ENCODE measurements around the gene GPR61. TPM values are rescaled to one million over a fixed set of nuclear protein-coding genes. Genes with fewer than 3 reads are reported as not detected.

Gene GPR61
- total and polyA plus RNA-seq, 9 of the 15 experiments (the other 6 are each of a cell fraction or from before 2014, with no cell fraction given): 0.04 to 1.1 (median 0.25) TPM; not detected in 4

DNA sequence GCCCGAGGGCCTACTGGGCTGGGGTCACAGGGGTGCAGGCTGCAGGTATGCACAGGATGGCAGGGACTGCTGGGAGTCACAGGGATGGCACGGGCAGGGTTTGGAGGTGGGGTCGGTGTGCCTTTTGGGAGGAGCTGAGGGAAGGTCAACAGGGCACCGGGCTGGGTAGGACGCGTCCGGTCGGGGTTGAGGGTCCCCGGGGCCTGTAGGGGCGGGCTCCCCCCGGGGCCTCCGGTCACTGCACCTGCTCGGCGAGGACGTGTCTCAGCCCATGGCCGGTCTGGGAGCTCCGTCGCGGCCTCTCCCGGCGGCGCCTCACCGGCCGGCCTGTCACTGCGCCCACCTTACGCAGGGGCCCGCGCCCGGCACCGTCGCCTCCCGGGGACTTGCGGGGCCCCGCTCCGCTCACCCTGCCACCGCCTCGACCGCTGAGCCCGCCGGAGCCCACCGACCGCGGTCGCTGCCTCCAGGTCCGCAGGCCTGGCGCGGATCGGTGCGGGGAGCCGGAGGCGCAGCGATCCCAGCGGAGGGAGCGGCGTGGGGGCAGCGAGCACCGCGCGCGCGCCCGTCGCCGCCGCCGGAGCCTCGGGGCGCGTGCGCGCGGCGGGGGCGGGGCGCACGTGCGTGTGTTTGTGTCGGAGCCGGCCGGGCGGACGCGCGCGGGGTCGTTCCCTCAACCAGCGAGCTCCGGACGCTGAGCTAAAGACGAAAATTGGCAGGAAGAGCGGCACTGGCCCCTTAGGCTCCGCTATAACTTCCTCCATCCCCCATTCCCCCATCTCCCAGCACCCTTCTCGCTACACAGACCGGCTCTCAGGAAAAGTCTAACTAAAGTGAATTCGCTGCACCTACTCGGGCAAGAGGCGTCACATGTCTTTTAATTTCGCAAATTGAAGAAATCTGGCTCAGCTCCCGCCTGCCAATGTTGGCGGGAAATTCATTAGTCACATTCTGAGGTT is 30.2 kb upstream of the GPR61 start, which contains the start of gene AMIGO1:
Gene AMIGO1 (minus strand): TSS at position 552 of the 959 bp plus-strand sequence. CDS start 815 bp downstream, outside the sequence.
- 2% methylated on average over 96 of the region's 100 CpGs for WGBS (ENCODE audit: insufficient coverage, low coverage, missing lambda C conversion rate)
- peak within 1 kb of the TSS; percentile 48 for H3K4me3 ChIP-seq
- peaks cover 13 to 45% of the 10 kb centered on the region in 2 experiments for H3K27me3 ChIP-seq (ENCODE audit: control insufficient read depth in 2 of 2, insufficient read depth in 2 of 2, low read length in 2 of 2)
- H3K4me2 ChIP-seq (ENCODE audit: insufficient read depth, low read length): peak within 1 kb of the TSS; percentile 90
- H3K27ac ChIP-seq (ENCODE audit: extremely low read depth, low read depth, low read length): no peak within 1 kb of the TSS
- H3K9me3 ChIP-seq (replicated peaks; ENCODE audit: control insufficient read depth, insufficient read depth, low read depth, low read length): no peaks in the 10 kb centered on the region
- peak within 1 kb of the TSS; percentile 94 for H2AFZ ChIP-seq (ENCODE audit: low read depth, low read length)
- H3K4me1 ChIP-seq (replicated peaks in 1 of 2; ENCODE audit: control insufficient read depth in 2 of 2, insufficient read depth in 2 of 2, low read length in 2 of 2): peaks cover 0 to 19% of the 10 kb centered on the region in 2 experiments; a peak in 4 of 5 replicates
- intact Hi-C loops (cut with micrococcal nuclease) (no loop called here), in situ Hi-C loops (cut with MboI) (no loop called here)
- ChIA-PET CTCF (ENCODE audit: low intra/inter-chr PET ratio) (interaction anchor here (0.6 to 1.1 kb wide), 2 partner anchors 22 to 197 kb away, joined by 3 to 6 read pairs; no protein-coding TSS in a partner anchor), POLR2A (interaction anchor here (0.6 to 1.8 kb wide), 8 partner anchors 9 to 955 kb away, joined by 3 to 10 read pairs (median 4); partner anchors contain the start of genes ATXN7L2 and CYB561D1)
- DNase-seq (ENCODE audit: extremely low read depth in 1 of 4, low spot score in 3 of 4) (peak; percentile 75 to 96 (median 92)), ATAC-seq (peak; percentile 77), FAIRE-seq (peak; percentile 63)
- peaks cover 8% of the 10 kb centered on the region; the same call in 1 of the 2 replicates for H4K20me1 ChIP-seq (replicated peaks; ENCODE audit: control insufficient read depth, insufficient read depth, low read length)
- H3K9ac ChIP-seq (ENCODE audit: insufficient read depth in 1 of 2, low read depth in 2 of 2, low read length in 2 of 2): peak within 1 kb of the TSS; percentile 31 to 87; a peak in 3 of 4 replicates
- no peaks in the 10 kb centered on the region for H3K79me2 ChIP-seq (ENCODE audit: control insufficient read depth, insufficient read depth, low read length)
- H3K36me3 ChIP-seq (ENCODE audit: control insufficient read depth, insufficient read depth, low read length): no peaks in the 10 kb centered on the region
- H3K9me1 ChIP-seq (ENCODE audit: control insufficient read depth, insufficient read depth, low read length): no peaks in the 10 kb centered on the region
- no TSS peak for BruUV-seq (replicated peaks)
- TF ChIP-seq POU5F1 (IDR thresholded peaks at IDR 0.05; ENCODE audit: borderline replicate concordance, low read depth, low read length, partially characterized antibody) (no peak), MTA3 (IDR thresholded peaks at IDR 0.05; ENCODE audit: borderline replicate concordance) (no peak), ZBED1 (IDR thresholded peaks at IDR 0.05) (no peak), ZBTB1 (CRISPR knock-in tag; IDR thresholded peaks at IDR 0.05; ENCODE audit: borderline replicate concordance, low read depth) (no peak; the same call in 1 of the 2 replicates), PRMT5 (CRISPR knock-in tag; IDR thresholded peaks at IDR 0.05) (no peak), RNF2 (IDR thresholded peaks at IDR 0.05) (no peak), SAFB (IDR thresholded peaks at IDR 0.05; ENCODE audit: borderline replicate concordance, low read depth, low read length) (no peak), ZMIZ1 (IDR thresholded peaks at IDR 0.05; ENCODE audit: low read depth in 2 of 2, low read length in 2 of 2) (no peak), NR2C2 (CRISPR knock-in tag; IDR thresholded peaks at IDR 0.05) (no peak), NR2C2 (tag; IDR thresholded peaks at IDR 0.05) (no peak)
- TF ChIP-seq, protein P1, sequence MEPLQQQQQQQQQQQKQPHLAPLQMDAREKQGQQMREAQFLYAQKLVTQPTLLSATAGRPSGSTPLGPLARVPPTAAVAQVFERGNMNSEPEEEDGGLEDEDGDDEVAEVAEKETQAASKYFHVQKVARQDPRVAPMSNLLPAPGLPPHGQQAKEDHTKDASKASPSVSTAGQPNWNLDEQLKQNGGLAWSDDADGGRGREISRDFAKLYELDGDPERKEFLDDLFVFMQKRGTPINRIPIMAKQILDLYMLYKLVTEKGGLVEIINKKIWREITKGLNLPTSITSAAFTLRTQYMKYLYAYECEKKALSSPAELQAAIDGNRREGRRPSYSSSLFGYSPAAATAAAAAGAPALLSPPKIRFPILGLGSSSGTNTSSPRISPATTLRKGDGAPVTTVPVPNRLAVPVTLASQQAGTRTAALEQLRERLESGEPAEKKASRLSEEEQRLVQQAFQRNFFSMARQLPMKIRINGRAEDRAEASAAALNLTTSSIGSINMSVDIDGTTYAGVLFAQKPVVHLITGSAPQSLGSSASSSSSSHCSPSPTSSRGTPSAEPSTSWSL (CRISPR knock-in tag; IDR thresholded peaks at IDR 0.05; ENCODE audit: borderline replicate concordance): no peak
- TF ChIP-seq, protein P2, sequence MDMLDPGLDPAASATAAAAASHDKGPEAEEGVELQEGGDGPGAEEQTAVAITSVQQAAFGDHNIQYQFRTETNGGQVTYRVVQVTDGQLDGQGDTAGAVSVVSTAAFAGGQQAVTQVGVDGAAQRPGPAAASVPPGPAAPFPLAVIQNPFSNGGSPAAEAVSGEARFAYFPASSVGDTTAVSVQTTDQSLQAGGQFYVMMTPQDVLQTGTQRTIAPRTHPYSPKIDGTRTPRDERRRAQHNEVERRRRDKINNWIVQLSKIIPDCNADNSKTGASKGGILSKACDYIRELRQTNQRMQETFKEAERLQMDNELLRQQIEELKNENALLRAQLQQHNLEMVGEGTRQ (CRISPR knock-in tag; IDR thresholded peaks at IDR 0.05): 0 out of 2 replicates have a peak, but pooled peaks have one; percentile 3

Measured in K562 (cell line).